Measurements from ENCODE around the gene FANK1.
"Not testable (repeated sequence)": the region's sequence is repeated elsewhere in the genome, so short reads cannot be mapped to it uniquely, and the experiment has no call there.

Gene FANK1

GRCh38 chr10:125896088-125896934 is at the start of gene FANK1:
TSS of gene FANK1 (plus strand) at chr10:125896564. CDS start at chr10:125896643, 79 bp downstream.
- DNase-seq: peak; percentile 33 to 68

DNA sequence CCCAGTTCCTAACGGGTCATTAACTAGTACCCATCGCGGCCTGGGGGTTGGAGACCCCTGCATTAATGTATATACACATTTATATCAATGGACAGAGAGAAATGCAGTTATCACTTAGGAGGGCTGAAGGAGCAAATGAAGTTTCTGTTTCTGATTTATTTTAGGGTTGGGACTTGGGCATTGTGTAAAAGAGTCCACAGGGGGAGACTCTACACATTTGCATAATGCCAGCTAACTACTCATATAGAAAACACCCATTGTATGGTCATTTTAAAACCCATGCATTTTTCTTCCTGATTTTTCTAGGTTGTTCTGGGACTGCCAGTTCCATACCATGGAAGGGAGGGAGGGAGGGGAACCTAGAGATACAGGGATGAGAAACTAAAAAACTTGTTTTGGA is 49.5 kb upstream of the FANK1 start:
- DNase-seq: no peak

- no peak for DNase-seq
Observed at GRCh38 chr10:125848371-125848770, 48.0 kb upstream of the FANK1 start.

- DNase-seq: no peak
Observed at GRCh38 chr10:125848857-125849256, 47.5 kb upstream of the FANK1 start.

- DNase-seq: no peak
Observed at GRCh38 chr10:125849448-125849847, 46.9 kb upstream of the FANK1 start.

DNA sequence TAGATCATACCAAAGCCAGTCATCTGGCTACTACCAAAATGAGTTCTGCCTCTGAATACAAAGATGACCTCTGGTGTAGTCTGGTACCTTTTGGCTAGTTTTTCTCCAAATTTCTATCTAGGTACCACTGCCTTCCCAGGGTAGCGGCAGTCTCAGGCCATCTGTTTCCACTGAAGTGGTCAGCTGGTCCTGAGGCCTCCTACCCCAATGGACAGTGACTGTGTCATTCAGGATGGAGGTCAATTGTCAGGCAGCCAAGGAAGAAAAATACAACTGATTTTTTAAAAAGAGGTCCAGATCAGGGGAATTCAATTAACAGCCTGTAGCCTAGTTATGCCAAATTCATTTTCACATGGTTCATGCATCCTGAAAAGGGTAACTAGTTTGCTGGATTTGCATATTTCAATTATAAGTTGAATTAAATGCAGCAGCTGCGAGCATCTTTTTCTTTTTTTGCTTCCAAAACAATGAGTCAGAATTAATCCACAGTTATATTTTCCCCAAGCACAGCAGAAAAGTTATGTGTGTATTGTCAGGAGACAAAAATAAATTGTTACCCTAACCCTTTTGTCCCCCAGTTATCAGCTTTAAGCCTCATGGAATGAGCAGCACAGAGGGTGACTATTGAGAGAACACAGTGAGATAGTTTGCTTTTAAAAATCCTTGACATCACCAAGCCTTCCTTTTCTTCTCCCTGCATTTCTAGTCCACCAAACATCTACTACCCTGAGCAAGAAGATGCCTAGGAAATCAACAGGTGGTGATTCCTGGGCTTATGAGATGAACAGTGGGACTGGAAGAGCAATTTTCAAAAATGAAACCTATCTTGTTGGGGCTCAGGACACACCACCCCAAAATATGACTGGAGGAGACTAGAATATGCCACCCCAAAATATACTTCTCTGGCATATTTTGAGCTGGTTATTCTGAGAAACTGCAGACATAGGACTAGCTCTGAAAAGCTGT is 45.3 kb upstream of the FANK1 start:
- DNase-seq: no peak

- DNase-seq: no peak
Observed at GRCh38 chr10:125852487-125852886, 43.9 kb upstream of the FANK1 start.

GRCh38 chr10:125857185-125857760 is 39.1 kb upstream of the FANK1 start:
- no peak for DNase-seq

DNA sequence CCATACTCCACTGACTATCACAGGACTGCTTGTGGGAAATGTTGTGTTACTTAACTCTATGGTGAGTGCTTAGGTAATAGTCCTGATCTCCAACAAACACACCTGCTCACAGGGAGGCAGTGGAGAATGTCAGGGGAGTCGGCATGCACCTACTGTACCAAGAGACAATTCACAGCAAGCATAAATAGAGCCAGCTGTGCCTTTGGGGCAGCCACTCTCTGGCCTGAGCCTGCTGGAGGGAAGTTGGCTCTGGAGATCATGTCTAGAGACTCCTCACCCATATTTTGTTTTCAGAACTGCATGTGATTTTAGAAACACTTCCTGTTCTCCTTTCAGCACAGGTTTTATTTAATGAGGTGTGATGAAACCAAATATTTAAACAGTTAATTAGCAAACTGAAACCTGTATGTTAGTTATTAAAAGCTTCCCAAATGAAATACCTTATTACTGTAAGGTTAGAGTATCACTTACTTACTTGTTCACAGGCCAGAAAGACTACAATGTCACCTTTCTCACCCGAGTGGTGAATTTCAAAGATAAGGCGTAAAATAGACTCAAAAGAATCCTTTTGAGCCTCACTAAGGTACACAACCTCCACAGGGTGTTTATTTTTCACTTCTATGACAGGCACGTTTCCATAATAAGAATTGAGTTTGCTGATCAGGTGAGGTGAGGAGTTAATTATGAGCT is 37.1 kb upstream of the FANK1 start:
- peak; percentile 11 to 35 for DNase-seq

DNA sequence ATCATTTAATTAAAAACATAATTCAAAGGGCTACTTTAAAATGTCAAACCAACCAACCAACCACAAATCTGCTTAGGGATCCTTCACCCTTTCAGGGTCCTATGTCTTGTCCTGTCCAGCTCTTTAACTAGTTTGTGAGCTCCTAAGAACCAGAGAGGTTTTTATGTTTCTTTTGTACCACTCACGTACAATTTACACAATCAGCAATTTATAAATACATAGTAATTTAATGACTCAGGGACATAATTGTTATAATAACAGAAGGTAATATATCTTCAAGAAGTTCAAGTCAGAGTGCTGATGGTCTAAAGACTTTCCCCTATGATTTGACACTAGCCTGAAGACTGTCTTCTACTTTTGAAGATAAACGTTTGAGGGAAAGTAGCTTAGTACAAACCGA is 31.2 kb upstream of the FANK1 start:
- DNase-seq: no peak

DNA sequence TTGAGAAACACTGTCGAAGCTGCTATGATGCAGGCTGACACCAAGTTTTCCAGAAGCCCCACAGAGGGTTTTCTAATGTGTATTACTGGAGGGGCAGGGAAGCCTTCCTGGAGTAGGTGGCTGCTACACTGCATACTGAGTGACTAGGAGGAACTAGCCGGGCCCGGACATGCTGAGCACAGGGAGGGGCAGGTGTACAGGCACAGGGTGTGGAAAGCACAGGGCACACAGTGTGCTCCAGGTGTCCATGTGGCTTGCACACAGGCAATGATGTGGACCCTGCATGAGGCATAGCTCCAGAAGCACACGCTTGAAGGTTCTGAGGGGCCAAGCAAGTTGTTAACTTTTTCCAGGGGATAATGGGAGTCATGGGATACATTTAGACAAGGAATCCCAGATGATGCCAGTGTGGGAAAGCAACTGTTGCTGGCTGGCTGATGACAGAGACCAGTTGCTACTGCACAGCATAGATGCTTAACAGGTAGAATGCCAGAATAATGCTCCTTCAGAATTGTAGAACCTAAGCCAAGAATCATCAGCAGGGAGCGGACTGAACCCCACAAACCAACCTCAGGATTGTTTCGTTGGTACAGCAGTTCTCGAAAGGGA is 29.8 kb upstream of the FANK1 start:
- no peak for DNase-seq

DNA sequence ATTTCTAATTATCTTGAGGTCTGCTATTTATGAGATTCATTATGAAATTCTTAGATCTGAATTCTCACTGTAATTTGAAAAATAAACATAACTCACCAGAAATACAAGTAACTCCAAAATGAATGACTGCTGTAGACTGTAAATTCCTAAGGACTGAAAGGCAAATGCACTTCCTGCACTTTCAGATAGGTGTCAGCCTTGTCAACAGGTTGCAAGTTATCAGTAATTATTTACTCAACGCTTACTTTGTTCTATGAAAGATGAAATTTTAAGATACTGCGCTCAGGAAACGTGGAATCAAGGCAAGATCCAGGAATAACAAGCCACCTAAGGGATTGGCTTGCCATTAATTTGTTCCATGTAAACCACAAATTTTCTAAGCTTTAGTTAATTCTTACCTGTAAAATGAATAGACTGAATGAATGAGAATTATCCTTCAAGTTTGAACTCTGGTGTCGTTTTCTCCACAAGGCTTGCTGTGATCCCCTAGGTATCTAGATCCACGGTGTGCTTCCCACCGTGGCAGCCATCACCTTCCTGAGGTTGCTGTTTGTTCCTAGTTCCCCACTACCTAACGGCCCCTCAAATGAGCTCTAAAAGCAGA is 27.9 kb upstream of the FANK1 start:
- no peak for DNase-seq

DNA sequence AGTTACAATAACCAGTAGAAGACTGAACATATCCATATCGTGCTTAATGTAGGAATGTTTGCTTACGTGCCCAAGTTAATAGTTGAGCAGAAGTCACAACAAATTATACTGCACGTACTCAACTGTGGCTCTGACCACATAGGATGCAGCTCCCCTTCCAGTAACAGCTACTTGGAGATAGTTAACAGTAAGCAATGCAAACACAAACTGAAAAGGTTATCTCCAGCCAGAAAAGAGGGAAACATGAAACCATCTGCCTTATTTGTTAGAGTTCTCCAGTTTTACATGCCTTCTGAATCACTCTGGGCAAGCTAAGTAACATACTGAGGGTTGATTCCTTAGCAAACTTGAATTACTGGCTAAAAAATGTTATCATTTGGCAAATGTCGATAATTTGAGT is 25.0 kb upstream of the FANK1 start:
- DNase-seq: no peak

GRCh38 chr10:125878957-125879835 is 17.2 kb upstream of the FANK1 start:
- no peak for DNase-seq

GRCh38 chr10:125880719-125881118 is 15.6 kb upstream of the FANK1 start:
- DNase-seq: no peak

DNA sequence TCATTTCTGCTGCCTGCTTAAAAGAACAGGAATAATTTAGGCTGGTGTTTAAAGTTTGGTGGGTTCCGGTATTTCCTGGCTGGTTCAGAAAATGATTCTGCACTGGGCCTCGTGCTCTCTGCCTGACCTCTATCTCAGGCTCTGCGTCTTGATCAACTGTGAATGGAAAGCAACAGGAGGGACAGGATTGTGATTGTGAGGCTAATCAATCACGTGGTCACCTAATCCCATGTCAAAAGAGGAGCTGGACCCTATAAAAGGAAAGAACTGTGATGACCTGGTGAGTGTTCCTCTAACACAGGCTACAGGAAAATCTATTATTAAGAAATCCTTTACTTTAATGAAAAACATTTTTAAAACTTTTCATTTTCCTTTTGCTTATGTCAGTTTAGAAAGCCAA is 15.2 kb upstream of the FANK1 start, which contains the start of gene DHX32:
TSS of gene DHX32 (minus strand) at position 101 of the 400 bp plus-strand sequence. CDS start 468 bp downstream, outside the sequence.
- DNase-seq: no peak

DNA sequence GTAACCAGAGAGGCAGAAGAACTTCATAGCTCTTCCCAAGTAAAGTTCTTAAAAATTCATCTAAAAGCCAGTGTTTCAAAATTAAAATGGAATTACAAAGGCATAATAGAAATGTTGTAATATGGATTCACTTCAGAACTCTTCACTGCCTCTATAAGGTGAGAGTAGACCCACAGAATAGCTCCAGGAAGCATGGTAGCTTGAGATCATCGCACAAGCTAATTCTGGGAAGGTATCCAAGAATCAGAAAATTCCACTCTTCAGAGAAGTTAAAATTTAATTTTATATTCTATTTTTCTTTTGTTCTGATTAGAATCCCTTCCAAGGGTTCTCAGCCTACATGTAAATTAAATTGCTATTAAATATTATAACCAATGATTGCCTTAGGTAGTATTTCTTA is 13.8 kb upstream of the FANK1 start:
- no peak for DNase-seq

- no peak for DNase-seq
Observed at GRCh38 chr10:125883211-125883610, 13.2 kb upstream of the FANK1 start.

GRCh38 chr10:125886914-125887512 is 9.4 kb upstream of the FANK1 start:
- no peak for DNase-seq

- not testable (repeated sequence) for DNase-seq
Observed at GRCh38 chr10:125889441-125889840, 6.9 kb upstream of the FANK1 start.

Measured in NCI-H1930 (cell line).